DOHH2 (cell line): ENCODE measurements around the gene CCDC169.

Source experiments
- H3F3A ChIP-seq: fragments of 200-600 bp; sonication (generic), shearing (Covaris generic); 2 replicates; pipeline ENCODE4 v1.6.0; 2016; ENCODE audit warnings: antibody characterized with exemption, mild to moderate bottlenecking; ENCODE audit not compliant: control insufficient read depth, insufficient read depth
- H3K27ac ChIP-seq: fragments of 200-600 bp; sonication (generic); 2 replicates; pipeline ENCODE4 v1.5.1; 2014; ENCODE audit warnings: low read depth, mild to moderate bottlenecking, low read length, moderate library complexity
- H3K27me3 ChIP-seq: fragments of 200-600 bp; sonication (generic); 2 replicates; pipeline ENCODE4 v1.6.1; 2014; ENCODE audit warnings: mild to moderate bottlenecking, low read length, mixed read lengths; ENCODE audit not compliant: control insufficient read depth
- H3K36me3 ChIP-seq: fragments of 200-600 bp; sonication (generic); 2 replicates; pipeline ENCODE4 v1.6.1; 2014; ENCODE audit warnings: mild to moderate bottlenecking, low read length, moderate library complexity, mixed read lengths; ENCODE audit not compliant: control insufficient read depth
- H3K4me1 ChIP-seq: fragments of 200-600 bp; sonication (generic); 2 replicates; pipeline ENCODE4 v1.6.1; 2014; ENCODE audit warnings: mild to moderate bottlenecking, low read length, mixed read lengths; ENCODE audit not compliant: control insufficient read depth
- H3K4me2 ChIP-seq: fragments of 200-600 bp; sonication (generic); 2 replicates; pipeline ENCODE4 v1.6.0; 2014; ENCODE audit warnings: mild to moderate bottlenecking, low read length, moderate library complexity
- H3K4me3 ChIP-seq: fragments of 200-600 bp; sonication (generic); 2 replicates; pipeline ENCODE4 v1.5.1; 2014; ENCODE audit warnings: mild to moderate bottlenecking, low read length, mixed read lengths
- H3K79me2 ChIP-seq: fragments of 200-600 bp; sonication (generic); 2 replicates; pipeline ENCODE4 v1.6.1; 2014; ENCODE audit warnings: mild to moderate bottlenecking, low read length, mixed read lengths; ENCODE audit not compliant: control insufficient read depth
- H3K9me2 ChIP-seq: fragments of 200-600 bp; sonication (generic); replicated peaks from 2 replicates; pipeline ENCODE4 v1.6.1; 2014; ENCODE audit warnings: mild to moderate bottlenecking, low read length, mixed read lengths; ENCODE audit not compliant: control insufficient read depth
- H3K9me3 ChIP-seq: fragments of 200-600 bp; sonication (generic); 2 replicates; pipeline ENCODE4 v1.6.1; 2014; ENCODE audit warnings: antibody characterized with exemption, low read length, mixed read lengths; ENCODE audit not compliant: control insufficient read depth, insufficient read depth
- H4K20me1 ChIP-seq: fragments of 200-600 bp; sonication (generic); 2 replicates; pipeline ENCODE4 v1.6.0; 2014; ENCODE audit warnings: low read depth, mild to moderate bottlenecking, antibody characterized with exemption, low read length, moderate library complexity; ENCODE audit not compliant: control insufficient read depth, insufficient read depth
- CTCF ChIP-seq: fragments of 200-600 bp; sonication (generic); IDR thresholded peaks from one replicate; pipeline ENCODE4 v1.5.1; 2014; ENCODE audit warnings: antibody characterized with exemption, mild to moderate bottlenecking, low read depth, low read length; ENCODE audit not compliant: poor library complexity, severe bottlenecking
- EZH2phosphoT487 ChIP-seq: fragments of 200-600 bp; sonication (generic); IDR thresholded peaks from 2 replicates; pipeline ENCODE4 v1.6.1; 2017; ENCODE audit warnings: borderline replicate concordance, mild to moderate bottlenecking, antibody characterized with exemption, low read length, moderate library complexity, mixed read lengths

Gene CCDC169

GRCh38 chr13:36242761-36243160 is 54.9 kb downstream of the CCDC169 start:
- no peaks in the 10 kb centered on the region for H3K36me3 ChIP-seq
- H3K4me3 ChIP-seq, result no peak overlapping the region
- no peaks in the 10 kb centered on the region for H3K9me2 ChIP-seq
- H3K27ac ChIP-seq, result no peak overlapping the region
- no peaks in the 10 kb centered on the region for H3K9me3 ChIP-seq
- no peak overlapping the region for H3K4me2 ChIP-seq
- no peaks in the 10 kb centered on the region for H3F3A ChIP-seq
- H3K4me1 ChIP-seq, result no peaks in the 10 kb centered on the region
- no peaks in the 10 kb centered on the region for H3K79me2 ChIP-seq
- H4K20me1 ChIP-seq, result no peaks in the 10 kb centered on the region
- no peak for TF ChIP-seq EZH2phosphoT487
- TF ChIP-seq CTCF, result no peak
- no peaks in the 10 kb centered on the region for H3K27me3 ChIP-seq

GRCh38 chr13:36231236-36231635 is 66.4 kb downstream of the CCDC169 start:
- no peak overlapping the region for H3K27ac ChIP-seq
- no peaks in the 10 kb centered on the region for H3K36me3 ChIP-seq
- no peaks in the 10 kb centered on the region for H3K9me2 ChIP-seq
- no peaks in the 10 kb centered on the region for H3K4me1 ChIP-seq
- H3K4me2 ChIP-seq, result no peak overlapping the region
- no peaks in the 10 kb centered on the region for H3F3A ChIP-seq
- no peak for TF ChIP-seq CTCF
- TF ChIP-seq EZH2phosphoT487, result no peak
- no peaks in the 10 kb centered on the region for H3K9me3 ChIP-seq
- H3K79me2 ChIP-seq, result no peaks in the 10 kb centered on the region
- H4K20me1 ChIP-seq, result no peaks in the 10 kb centered on the region
- no peaks in the 10 kb centered on the region for H3K27me3 ChIP-seq
- H3K4me3 ChIP-seq, result no peak overlapping the region

- Histone ChIP-seq H3K4me3 (no peak overlapping the region), H3K9me3 (no peaks in the 10 kb centered on the region), H3K36me3 (no peaks in the 10 kb centered on the region)
These were observed 72.9 kb downstream of the CCDC169 start for GRCh38 chr13:36224730-36225129.

More at GRCh38 chr13:36224730-36225129, 72.9 kb downstream of the CCDC169 start:
- no peaks in the 10 kb centered on the region for H3K9me2 ChIP-seq
- H3K27ac ChIP-seq, result no peak overlapping the region
- no peaks in the 10 kb centered on the region for H3K79me2 ChIP-seq
- H3F3A ChIP-seq, result no peaks in the 10 kb centered on the region
- H4K20me1 ChIP-seq, result no peaks in the 10 kb centered on the region
- no peaks in the 10 kb centered on the region for H3K27me3 ChIP-seq
- no peak overlapping the region for H3K4me2 ChIP-seq
- TF ChIP-seq CTCF (no peak), EZH2phosphoT487 (no peak)
- no peaks in the 10 kb centered on the region for H3K4me1 ChIP-seq
